Measurements from ENCODE around the gene DAB2IP. TPM values are rescaled to one million over a fixed set of nuclear protein-coding genes. Genes with fewer than 3 reads are reported as not detected.

Gene DAB2IP
- total and polyA plus RNA-seq, 2 of the 4 experiments (the other 2 are of a cell fraction), result 5.6 to 17.2 TPM

GRCh38 chr9:121645003-121645402 lies 6.4 kb upstream of the DAB2IP start:
- Histone ChIP-seq H3K4me1 (ENCODE audit: control insufficient read depth, insufficient read depth, low read length) (peaks cover 1% of the 10 kb centered on the region; the same call in 1 of the 2 replicates), H3K36me3 (ENCODE audit: control insufficient read depth, insufficient read depth, low read length) (no peaks in the 10 kb centered on the region), H4K20me1 (ENCODE audit: insufficient read depth, low read length) (peaks cover 9% of the 10 kb centered on the region), H3K27ac (ENCODE audit: insufficient read depth, low read length) (no peak overlapping the region), H4K8ac (ENCODE audit: low read depth in 2 of 2, low read length in 2 of 2) (no peak overlapping the region), H3K14ac (replicated peaks; ENCODE audit: low read depth, low read length) (no peak overlapping the region), H2BK20ac (ENCODE audit: low read depth, low read length) (no peak overlapping the region), H3K18ac (ENCODE audit: low read depth, low read length) (no peak overlapping the region), H3K79me1 (ENCODE audit: low read depth in 1 of 2, low read length in 2 of 2) (no peaks in the 10 kb centered on the region), H3K9me3 (ENCODE audit: control insufficient read depth, insufficient read depth, low read length) (no peaks in the 10 kb centered on the region), H2BK5ac (ENCODE audit: low read depth, low read length, poor library complexity, severe bottlenecking) (no peak overlapping the region), H3K23ac (ENCODE audit: low read depth, low read length) (no peak overlapping the region), H2BK120ac (ENCODE audit: low read depth, low read length) (no peak overlapping the region), H2AK9ac (replicated peaks; ENCODE audit: low read depth, low read length, poor library complexity) (no peak overlapping the region), H2AFZ (replicated peaks; ENCODE audit: low read length, poor library complexity) (no peak overlapping the region), H4K91ac (ENCODE audit: insufficient read depth, low read depth, low read length) (no peak overlapping the region), H3K9me1 (ENCODE audit: insufficient read depth, low read length) (no peaks in the 10 kb centered on the region), H3K4ac (ENCODE audit: low read depth, low read length) (no peak overlapping the region), H2AK5ac (ENCODE audit: low read depth, low read length) (no peak overlapping the region), H2BK15ac (ENCODE audit: low read depth, low read length) (no peak overlapping the region), H4K5ac (ENCODE audit: low read depth, low read length) (no peak overlapping the region), H3K27me3 (ENCODE audit: control insufficient read depth, insufficient read depth, low read length) (no peaks in the 10 kb centered on the region), H3K56ac (ENCODE audit: extremely low read depth, insufficient read depth, low read length) (no peak overlapping the region), H3K4me2 (ENCODE audit: low read depth, low read length) (no peak overlapping the region), H3K4me3 (ENCODE audit: insufficient read depth, low read depth, low read length) (no peak overlapping the region), H3K9ac (ENCODE audit: low read depth, low read length) (no peak overlapping the region)
- CTCF ChIA-PET, result no interaction called here
- DNase-seq, result no peak
- TF ChIP-seq SMC3 (IDR thresholded peaks at IDR 0.05; ENCODE audit: low read depth, low read length), result no peak
- no peak for TF ChIP-seq CEBPB (IDR thresholded peaks at IDR 0.05; ENCODE audit: low read depth, low read length)
- no peak for TF ChIP-seq MXI1 (IDR thresholded peaks at IDR 0.05; ENCODE audit: borderline replicate concordance, low read depth, low read length)
- no peak for TF ChIP-seq NFE2L2 (IDR thresholded peaks at IDR 0.05; ENCODE audit: low read depth, low read length)
- no peak for TF ChIP-seq ELK1 (IDR thresholded peaks at IDR 0.05; ENCODE audit: borderline replicate concordance, low read depth, low read length)
- no peak for TF ChIP-seq FOS (IDR thresholded peaks at IDR 0.05; ENCODE audit: low read depth, low read length)
- TF ChIP-seq, protein P1, sequence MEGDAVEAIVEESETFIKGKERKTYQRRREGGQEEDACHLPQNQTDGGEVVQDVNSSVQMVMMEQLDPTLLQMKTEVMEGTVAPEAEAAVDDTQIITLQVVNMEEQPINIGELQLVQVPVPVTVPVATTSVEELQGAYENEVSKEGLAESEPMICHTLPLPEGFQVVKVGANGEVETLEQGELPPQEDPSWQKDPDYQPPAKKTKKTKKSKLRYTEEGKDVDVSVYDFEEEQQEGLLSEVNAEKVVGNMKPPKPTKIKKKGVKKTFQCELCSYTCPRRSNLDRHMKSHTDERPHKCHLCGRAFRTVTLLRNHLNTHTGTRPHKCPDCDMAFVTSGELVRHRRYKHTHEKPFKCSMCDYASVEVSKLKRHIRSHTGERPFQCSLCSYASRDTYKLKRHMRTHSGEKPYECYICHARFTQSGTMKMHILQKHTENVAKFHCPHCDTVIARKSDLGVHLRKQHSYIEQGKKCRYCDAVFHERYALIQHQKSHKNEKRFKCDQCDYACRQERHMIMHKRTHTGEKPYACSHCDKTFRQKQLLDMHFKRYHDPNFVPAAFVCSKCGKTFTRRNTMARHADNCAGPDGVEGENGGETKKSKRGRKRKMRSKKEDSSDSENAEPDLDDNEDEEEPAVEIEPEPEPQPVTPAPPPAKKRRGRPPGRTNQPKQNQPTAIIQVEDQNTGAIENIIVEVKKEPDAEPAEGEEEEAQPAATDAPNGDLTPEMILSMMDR (conservative IDR thresholded peaks at IDR 0.05; ENCODE audit: low read depth, low read length), result no peak
- TF ChIP-seq BHLHE40 (IDR thresholded peaks at IDR 0.05; ENCODE audit: low read depth, low read length), result no peak
- TF ChIP-seq RCOR1 (IDR thresholded peaks at IDR 0.05; ENCODE audit: insufficient replicate concordance, low read length), result no peak
- no peak for TF ChIP-seq MAZ (IDR thresholded peaks at IDR 0.05; ENCODE audit: borderline replicate concordance, low read depth, low read length)
- no peak for TF ChIP-seq MAFK (IDR thresholded peaks at IDR 0.05; ENCODE audit: low read depth, low read length)
- no peak for TF ChIP-seq RAD21 (IDR thresholded peaks at IDR 0.05; ENCODE audit: low read length)
- no peak for TF ChIP-seq POLR2A (IDR thresholded peaks at IDR 0.05; ENCODE audit: low read depth, low read length)
- no peak for TF ChIP-seq CHD1 (IDR thresholded peaks at IDR 0.05; ENCODE audit: low read depth, low read length)
- TF ChIP-seq, protein P2, sequence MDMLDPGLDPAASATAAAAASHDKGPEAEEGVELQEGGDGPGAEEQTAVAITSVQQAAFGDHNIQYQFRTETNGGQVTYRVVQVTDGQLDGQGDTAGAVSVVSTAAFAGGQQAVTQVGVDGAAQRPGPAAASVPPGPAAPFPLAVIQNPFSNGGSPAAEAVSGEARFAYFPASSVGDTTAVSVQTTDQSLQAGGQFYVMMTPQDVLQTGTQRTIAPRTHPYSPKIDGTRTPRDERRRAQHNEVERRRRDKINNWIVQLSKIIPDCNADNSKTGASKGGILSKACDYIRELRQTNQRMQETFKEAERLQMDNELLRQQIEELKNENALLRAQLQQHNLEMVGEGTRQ (IDR thresholded peaks at IDR 0.05; ENCODE audit: low read depth, low read length), result no peak
- TF ChIP-seq RFX5 (IDR thresholded peaks at IDR 0.05; ENCODE audit: low read depth, low read length), result no peak
- no peak for ATAC-seq (ENCODE audit: low read depth)
- intact Hi-C loops (cut with micrococcal nuclease) (no loop called here), in situ Hi-C loops (cut with MboI; ENCODE audit: low sequenced_read_pairs) (no loop called here), dilution Hi-C loops (cut with HindIII; ENCODE audit: low sequenced_read_pairs, unreplicated experiment) (no loop called here)
- 60% methylated on average over 1 of the region's 4 CpGs; no CpG with 5 or more reads in 1 of the 2 experiments for WGBS, 2 experiments (ENCODE audit: extremely low coverage in 2 of 2, insufficient read length in 1 of 2)
- POLR2A ChIA-PET (ENCODE audit: unreplicated experiment), result no interaction called here
- BruUV-seq (replicated peaks), result no TSS peak
